CD1c-positive myeloid dendritic cell (primary cell): ENCODE measurements around the gene TTBK2.
A peak's percentile ranks its signal among the peaks of the same experiment; 100 is the strongest.
"Not testable (repeated sequence)": the region's sequence is repeated elsewhere in the genome, so short reads cannot be mapped to it uniquely, and the experiment has no call there.

Experiments
- DNase-seq: peaks from one replicate; pipeline ENCODE4 v3.0.0-alpha.2; 2016; ENCODE audit errors: extremely low spot score

The TTBK2 gene

GRCh38 chr15:42920519-42921341 is at the start of gene TTBK2:
Gene TTBK2 (minus strand): TSS chr15:42920778. CDS start chr15:42878617, 42,161 bp downstream.
- peak; percentile 99 for DNase-seq

GRCh38 chr15:42964476-42964875 is 43.9 kb upstream of the TTBK2 start:
- DNase-seq = no peak

- DNase-seq = no peak
These were observed 34.9 kb upstream of the TTBK2 start for GRCh38 chr15:42955518-42955917.

- DNase-seq = no peak
These were observed 33.7 kb upstream of the TTBK2 start for GRCh38 chr15:42954291-42954690.

- not testable (repeated sequence) for DNase-seq
These were observed 28.3 kb upstream of the TTBK2 start for GRCh38 chr15:42948898-42949297.

- DNase-seq = no peak
These were observed 19.9 kb upstream of the TTBK2 start for GRCh38 chr15:42940527-42940926.

GRCh38 chr15:42939841-42940240 is 19.3 kb upstream of the TTBK2 start:
- DNase-seq = no peak

GRCh38 chr15:42937143-42937542 is 16.6 kb upstream of the TTBK2 start:
- no peak for DNase-seq

- no peak for DNase-seq
These were observed 13.5 kb upstream of the TTBK2 start for GRCh38 chr15:42933886-42934667.

GRCh38 chr15:42932833-42933515 is 12.4 kb upstream of the TTBK2 start:
- DNase-seq = no peak

GRCh38 chr15:42931702-42932486 is 11.3 kb upstream of the TTBK2 start:
- no peak for DNase-seq

GRCh38 chr15:42929306-42929848 is 8.8 kb upstream of the TTBK2 start:
- no peak for DNase-seq

GRCh38 chr15:42921342-42921731 is 759 bp upstream of the TTBK2 start:
- peak; percentile 12 for DNase-seq

GRCh38 chr15:42919799-42920518 is 619 bp downstream of the TTBK2 start:
- peak; percentile 65 for DNase-seq

- DNase-seq = peak; percentile 49
These were observed 1.3 kb downstream of the TTBK2 start for GRCh38 chr15:42919308-42919707.

- DNase-seq = no peak
These were observed 2.5 kb downstream of the TTBK2 start for GRCh38 chr15:42918047-42918446.

GRCh38 chr15:42915654-42916315 is 4.8 kb downstream of the TTBK2 start:
- DNase-seq = peak; percentile 56

GRCh38 chr15:42914728-42915497 is 5.7 kb downstream of the TTBK2 start:
- no peak for DNase-seq

- no peak for DNase-seq
These were observed 9.5 kb downstream of the TTBK2 start for GRCh38 chr15:42911058-42911592.
